Spleen (tissue), 11 donors: ENCODE data around the gene KCNAB3. TPM values are rescaled to one million over a fixed set of nuclear protein-coding genes. Genes with fewer than 3 reads are reported as not detected.

ENCODE experiments used
- DNase-seq: peaks from one replicate; pipeline ENCODE4 v3.0.0-alpha.2; 2020
- H3K27ac ChIP-seq, 8 donors: fragments of 200-600 bp; sonication (generic) in 7 of 8; 1 replicate in 4 of 8; 2 replicates in 4 of 8; pipeline versions ENCODE4 v1.5.0 to v1.8.0; 2016 to 2021; ENCODE audit warnings: inconsistent platforms in 4 of 8, mild to moderate bottlenecking in 4 of 8, moderate library complexity in 1 of 8
- H3K27me3 ChIP-seq, 7 donors: fragments of 200-600 bp; sonication (generic) in 6 of 7; replicated peaks in 1 of 7; 1 replicate in 4 of 7; 2 replicates in 3 of 7; pipeline versions ENCODE4 v1.5.0 to v1.8.0; 2016 to 2021; ENCODE audit warnings: inconsistent platforms in 3 of 7, mild to moderate bottlenecking in 1 of 7
- H3K36me3 ChIP-seq, 6 donors: fragments of 200-600 bp; sonication (generic) in 5 of 6; 1 replicate in 4 of 6; 2 replicates in 2 of 6; pipeline versions ENCODE4 v1.5.0 to v1.8.0; 2016 to 2021; ENCODE audit warnings: inconsistent platforms in 2 of 6
- H3K4me1 ChIP-seq, 6 donors: fragments of 200-600 bp; sonication (generic) in 5 of 6; 1 replicate in 3 of 6; 2 replicates in 3 of 6; pipeline versions ENCODE4 v1.5.0 to v1.8.0; 2016 to 2021; ENCODE audit warnings: inconsistent platforms in 3 of 6
- H3K4me3 ChIP-seq, 8 donors: fragments of 200-600 bp; sonication (generic) in 7 of 8; 1 replicate in 4 of 8; 2 replicates in 4 of 8; pipeline versions ENCODE4 v1.5.0 to v1.8.0; 2016 to 2021; ENCODE audit warnings: inconsistent platforms in 4 of 8, mild to moderate bottlenecking in 4 of 8, moderate library complexity in 2 of 8
- H3K9me3 ChIP-seq, 8 donors: fragments of 200-600 bp; sonication (generic) in 7 of 8; 1 replicate in 4 of 8; 2 replicates in 4 of 8; pipeline versions ENCODE4 v1.5.0 to v1.8.0; 2016 to 2021; ENCODE audit warnings: inconsistent platforms in 4 of 8
- CTCF ChIP-seq, 11 experiments: fragments of 200-600 bp in 7 of 11; fragments of 450-650 bp in 4 of 11; sonication (generic) in 4 of 11; IDR thresholded peaks in 8 of 11; conservative IDR thresholded peaks in 3 of 11; 1 replicate in 7 of 11; 2 replicates in 4 of 11; pipeline versions ENCODE4 v1.4.0 to v1.8.0; 2016 to 2021; ENCODE audit warnings: antibody characterized with exemption in 11 of 11, inconsistent platforms in 4 of 11, mild to moderate bottlenecking in 1 of 11
- POLR2A ChIP-seq, 3 donors: fragments of 450-650 bp; IDR thresholded peaks; one replicate each; pipeline ENCODE4 v1.5.1; 2017; ENCODE audit warnings: antibody characterized with exemption in 3 of 3, mild to moderate bottlenecking in 1 of 3
- POLR2AphosphoS5 ChIP-seq, 3 donors: sonication (generic); formaldehyde crosslinking; IDR thresholded peaks; one replicate each; pipeline ENCODE4 v1.5.1; 2017; ENCODE audit warnings: antibody characterized with exemption in 3 of 3
- WGBS, 5 donors: extraction: QIAGEN DNeasy Blood & Tissue Kit in 3 of 5; methylation state at CpG; one replicate each; pipeline versions ENCODE4 v1.1.5 to v1.1.7; 2013 to 2018; 5-methylcytosine and 5-hydroxymethylcytosine counted together
- intact Hi-C: fragments of 100-400 bp; cut with DNase I; formaldehyde crosslinking; loops from one replicate; pipeline ENCODE4 v1.15.0; 2023; ENCODE audit warnings: low total_unique reads
- polyA plus RNA-seq, 3 donors: library from polyadenylated mRNA; stranded (reverse); fragments of 200-250 nt; gene quantifications; one replicate each; pipeline ENCODE4 v1.2.1, GENCODE V29; 2013
- total RNA-seq, 7 donors: library from RNA; depleted of rRNA in 3 of 7; stranded (reverse); fragments of >200 nt in 3 of 7; fragmentation: NEBNext Ultra II Directional in 4 of 7; extraction: Animal tissue kit (Norgen Biotek cat#: 25700) in 4 of 7; gene quantifications; one replicate each; pipeline versions ENCODE4 v1.1.0 to v1.2.1, GENCODE V29; 2016 to 2021
- donor health status: healthy with polysubstance abuse.
- donor health status: DM: no; HTN: no; CAD: no; lungs with moderate emphysema.
- donor health status: DM: no; HTN: no; CAD: no.
- donor health status: Bipolar disorder and iron deficiency.
- donor health status: healthy.
- donor health status: DM: no; HTN: no; CAD: no.
- donor health status: DM: yes; HTN: yes; CAD: no.

Gene KCNAB3
- total and polyA plus RNA-seq, 10 donors: 1.1 to 6.3 (median 3.6) TPM

- TF ChIP-seq CTCF (IDR thresholded peaks at IDR 0.05 in 8 of 11, conservative IDR thresholded peaks at IDR 0.05 in 3 of 11) (no peak), POLR2A (IDR thresholded peaks at IDR 0.05) (no peak), POLR2AphosphoS5 (IDR thresholded peaks at IDR 0.05) (no peak)
- Histone ChIP-seq H3K27me3 (no peaks in the 10 kb centered on the region), H3K4me1 (peaks cover 7 to 28% (median 18%) of the 10 kb centered on the region in 6 donors), H3K9me3 (no peaks in the 10 kb centered on the region), H3K36me3 (peaks cover 0 to 64% (median 61%) of the 10 kb centered on the region in 6 donors), H3K27ac (no peak overlapping the region), H3K4me3 (no peak overlapping the region)
- intact Hi-C loops: loop anchor here (5.0 kb wide), 1 partner anchor 146 kb away; no protein-coding TSS in a partner anchor
- no peak for DNase-seq
- 50 to 75% (median 68%) methylated on average over 9 of the region's 9 CpGs for WGBS, 5 donors
Measured at GRCh38 chr17:7911116-7911515, 18.5 kb downstream of the KCNAB3 start.

GRCh38 chr17:7910711-7911110 lies 18.9 kb downstream of the KCNAB3 start:
- Histone ChIP-seq H3K4me1 (peaks cover 7 to 26% (median 17%) of the 10 kb centered on the region in 6 donors), H3K4me3 (no peak overlapping the region), H3K36me3 (peaks cover 0 to 69% (median 65%) of the 10 kb centered on the region in 6 donors), H3K27me3 (no peaks in the 10 kb centered on the region), H3K27ac (no peak overlapping the region), H3K9me3 (no peaks in the 10 kb centered on the region)
- DNase-seq: no peak
- WGBS, 5 donors: 66 to 94% (median 81%) methylated on average over 13 of the region's 13 CpGs
- TF ChIP-seq POLR2A (IDR thresholded peaks at IDR 0.05) (no peak), POLR2AphosphoS5 (IDR thresholded peaks at IDR 0.05) (no peak), CTCF (IDR thresholded peaks at IDR 0.05 in 8 of 11, conservative IDR thresholded peaks at IDR 0.05 in 3 of 11) (no peak)
- intact Hi-C loops: loop anchor here (5.0 kb wide), 1 partner anchor 147 kb away; no protein-coding TSS in a partner anchor

- 95 to 97% (median 96%) methylated on average over 15 of the region's 15 CpGs for whole genome bisulfite sequencing, 5 donors
- no peak overlapping the region for H3K27ac ChIP-seq
- intact Hi-C loops: loop anchor here (5.0 kb wide), 1 partner anchor 147 kb away; no protein-coding TSS in a partner anchor
- TF ChIP-seq POLR2A (IDR thresholded peaks at IDR 0.05) (no peak), CTCF (IDR thresholded peaks at IDR 0.05 in 8 of 11, conservative IDR thresholded peaks at IDR 0.05 in 3 of 11) (no peak), POLR2AphosphoS5 (IDR thresholded peaks at IDR 0.05) (no peak)
- H3K27me3 ChIP-seq: no peaks in the 10 kb centered on the region
- H3K36me3 ChIP-seq: peaks cover 0 to 73% (median 69%) of the 10 kb centered on the region in 6 donors
- no peak for DNase-seq
- peaks cover 7 to 23% (median 14%) of the 10 kb centered on the region in 6 donors for H3K4me1 ChIP-seq
- H3K4me3 ChIP-seq: no peak overlapping the region
- H3K9me3 ChIP-seq: no peaks in the 10 kb centered on the region
Measured at GRCh38 chr17:7910281-7910680, 19.4 kb downstream of the KCNAB3 start.

GRCh38 chr17:7909089-7909488 lies 20.6 kb downstream of the KCNAB3 start:
- no peak overlapping the region for H3K4me3 ChIP-seq

More at GRCh38 chr17:7909089-7909488, 20.6 kb downstream of the KCNAB3 start:
- intact Hi-C loops: no loop called here
- peaks cover 0 to 85% (median 81%) of the 10 kb centered on the region in 6 donors for H3K36me3 ChIP-seq
- TF ChIP-seq POLR2AphosphoS5 (IDR thresholded peaks at IDR 0.05) (peak in 1 of 3 donors; percentile 51), POLR2A (IDR thresholded peaks at IDR 0.05) (no peak)
- peaks cover 0 to 11% (median 5%) of the 10 kb centered on the region in 6 donors for H3K4me1 ChIP-seq
- H3K27me3 ChIP-seq: no peaks in the 10 kb centered on the region
- H3K9me3 ChIP-seq: no peaks in the 10 kb centered on the region
- DNase-seq: no peak
- no peak overlapping the region for H3K27ac ChIP-seq
- WGBS, 5 donors: 91 to 97% (median 95%) methylated on average over 22 to 29 of the region's 29 CpGs
